Activated T-cell treated with anti-CD3 and anti-CD28 coated beads, Interleukin-2, amount 50 U/mL, for 24 hours (primary cell): ENCODE results near the gene LEMD2.

ENCODE experiments used
- DNase-seq: peaks from one replicate; pipeline ENCODE4 v3.0.0-alpha.2; 2020
- H3K27ac Mint-ChIP-seq: 2 replicates; pipeline ENCODE4 v1.8.0; 2020; ENCODE audit warnings: mild to moderate bottlenecking, mixed read lengths
- H3K27me3 Mint-ChIP-seq: 2 replicates; pipeline ENCODE4 v1.8.0; 2020; ENCODE audit warnings: mixed read lengths
- H3K36me3 Mint-ChIP-seq: 2 replicates; pipeline ENCODE4 v1.8.0; 2020; ENCODE audit warnings: low read depth, mixed read lengths
- H3K4me1 Mint-ChIP-seq: 2 replicates; pipeline ENCODE4 v1.8.0; 2020; ENCODE audit warnings: low read depth, mixed read lengths
- H3K4me3 Mint-ChIP-seq: 2 replicates; pipeline ENCODE4 v1.8.0; 2020; ENCODE audit warnings: mild to moderate bottlenecking, moderate library complexity, mixed read lengths
- H3K9me3 Mint-ChIP-seq: 2 replicates; pipeline ENCODE4 v1.8.0; 2020; ENCODE audit warnings: mixed read lengths

The LEMD2 gene

GRCh38 chr6:33778444-33779121 is 10.3 kb downstream of the LEMD2 start:
- Mint-ChIP-seq H3K4me3 (no peak overlapping the region), H3K36me3 (peaks cover 99% of the 10 kb centered on the region), H3K4me1 (peaks cover 10% of the 10 kb centered on the region), H3K27ac (no peak overlapping the region), H3K27me3 (no peaks in the 10 kb centered on the region), H3K9me3 (no peaks in the 10 kb centered on the region)
- no peak for DNase-seq

GRCh38 chr6:33777398-33778388 is 11.2 kb downstream of the LEMD2 start:
- Mint-ChIP-seq H3K36me3 (peaks cover 99% of the 10 kb centered on the region), H3K27ac (peak overlapping the region; percentile 2)

GRCh38 chr6:33776764-33777163 is 12.2 kb downstream of the LEMD2 start:
- Mint-ChIP-seq H3K27me3 (no peaks in the 10 kb centered on the region), H3K27ac (no peak overlapping the region), H3K9me3 (no peaks in the 10 kb centered on the region), H3K4me1 (peaks cover 9% of the 10 kb centered on the region), H3K36me3 (peaks cover 98% of the 10 kb centered on the region), H3K4me3 (no peak overlapping the region)
- DNase-seq = no peak

More at GRCh38 chr6:33777398-33778388, 11.2 kb downstream of the LEMD2 start:
- peaks cover 10% of the 10 kb centered on the region for H3K4me1 Mint-ChIP-seq
- H3K4me3 Mint-ChIP-seq = no peak overlapping the region
- H3K9me3 Mint-ChIP-seq = no peaks in the 10 kb centered on the region
- no peak for DNase-seq
- H3K27me3 Mint-ChIP-seq = no peaks in the 10 kb centered on the region

GRCh38 chr6:33776186-33776585 is 12.7 kb downstream of the LEMD2 start:
- Mint-ChIP-seq H3K36me3 (peaks cover 92% of the 10 kb centered on the region), H3K9me3 (no peaks in the 10 kb centered on the region), H3K4me3 (no peak overlapping the region), H3K4me1 (peaks cover 11% of the 10 kb centered on the region), H3K27ac (peak overlapping the region; percentile 28), H3K27me3 (no peaks in the 10 kb centered on the region)
- DNase-seq = no peak

- no peaks in the 10 kb centered on the region for H3K27me3 Mint-ChIP-seq
- no peak overlapping the region for H3K4me3 Mint-ChIP-seq
- peaks cover 78% of the 10 kb centered on the region for H3K36me3 Mint-ChIP-seq
- H3K9me3 Mint-ChIP-seq = no peaks in the 10 kb centered on the region
- H3K4me1 Mint-ChIP-seq = peaks cover 8% of the 10 kb centered on the region
- no peak for DNase-seq
- H3K27ac Mint-ChIP-seq = peak overlapping the region; percentile 26
These were observed 14.2 kb downstream of the LEMD2 start for GRCh38 chr6:33774774-33775173.

- H3K4me3 Mint-ChIP-seq = no peak overlapping the region
- H3K36me3 Mint-ChIP-seq = peaks cover 60% of the 10 kb centered on the region
- peaks cover 7% of the 10 kb centered on the region for H3K27me3 Mint-ChIP-seq
- H3K4me1 Mint-ChIP-seq = peaks cover 11% of the 10 kb centered on the region
- DNase-seq = no peak
- H3K27ac Mint-ChIP-seq = no peak overlapping the region
- no peaks in the 10 kb centered on the region for H3K9me3 Mint-ChIP-seq
These were observed 15.9 kb downstream of the LEMD2 start for GRCh38 chr6:33772902-33773472.

- Mint-ChIP-seq H3K27me3 (peaks cover 7% of the 10 kb centered on the region), H3K9me3 (no peaks in the 10 kb centered on the region), H3K36me3 (peaks cover 53% of the 10 kb centered on the region), H3K27ac (peak overlapping the region; percentile 47), H3K4me3 (no peak overlapping the region), H3K4me1 (peaks cover 11% of the 10 kb centered on the region)
- no peak for DNase-seq
These were observed 16.7 kb downstream of the LEMD2 start for GRCh38 chr6:33772082-33772830.

GRCh38 chr6:33771146-33772081 is 17.5 kb downstream of the LEMD2 start:
- DNase-seq = peak; percentile 82
- Mint-ChIP-seq H3K27me3 (peaks cover 9% of the 10 kb centered on the region), H3K4me1 (peaks cover 11% of the 10 kb centered on the region), H3K27ac (peak overlapping the region; percentile 47), H3K4me3 (no peak overlapping the region), H3K36me3 (peaks cover 45% of the 10 kb centered on the region), H3K9me3 (no peaks in the 10 kb centered on the region)

GRCh38 chr6:33770833-33771145 is 18.1 kb downstream of the LEMD2 start:
- peaks cover 10% of the 10 kb centered on the region for H3K27me3 Mint-ChIP-seq
- no peak for DNase-seq
- H3K36me3 Mint-ChIP-seq = peaks cover 39% of the 10 kb centered on the region
- no peak overlapping the region for H3K27ac Mint-ChIP-seq
- H3K4me1 Mint-ChIP-seq = peaks cover 11% of the 10 kb centered on the region
- no peaks in the 10 kb centered on the region for H3K9me3 Mint-ChIP-seq
- H3K4me3 Mint-ChIP-seq = no peak overlapping the region

- Mint-ChIP-seq H3K4me3 (no peak overlapping the region), H3K4me1 (peaks cover 11% of the 10 kb centered on the region), H3K27me3 (peaks cover 10% of the 10 kb centered on the region), H3K36me3 (peaks cover 33% of the 10 kb centered on the region), H3K27ac (no peak overlapping the region), H3K9me3 (no peaks in the 10 kb centered on the region)
- DNase-seq = no peak
These were observed 18.7 kb downstream of the LEMD2 start for GRCh38 chr6:33770124-33770832.

- Mint-ChIP-seq H3K4me3 (no peak overlapping the region), H3K4me1 (peaks cover 11% of the 10 kb centered on the region), H3K9me3 (no peaks in the 10 kb centered on the region), H3K36me3 (peaks cover 24% of the 10 kb centered on the region), H3K27ac (no peak overlapping the region), H3K27me3 (peaks cover 10% of the 10 kb centered on the region)
- no peak for DNase-seq
These were observed 19.6 kb downstream of the LEMD2 start for GRCh38 chr6:33769248-33769821.

- H3K36me3 Mint-ChIP-seq = peaks cover 19% of the 10 kb centered on the region
- H3K4me1 Mint-ChIP-seq = peaks cover 11% of the 10 kb centered on the region
- H3K27me3 Mint-ChIP-seq = peaks cover 10% of the 10 kb centered on the region
- H3K9me3 Mint-ChIP-seq = no peaks in the 10 kb centered on the region
- no peak overlapping the region for H3K4me3 Mint-ChIP-seq
- peak overlapping the region; percentile 51 for H3K27ac Mint-ChIP-seq
- peak; percentile 83 for DNase-seq
These were observed 20.2 kb downstream of the LEMD2 start for GRCh38 chr6:33768644-33769120.
